C4-2B (cell line): Measurements from ENCODE around the gene INSIG1.

ENCODE experiments used
- CTCF ChIP-seq: fragments of 450-650 bp; conservative IDR thresholded peaks from 2 replicates; pipeline ENCODE4 v1.5.1; 2017; ENCODE audit warnings: mild to moderate bottlenecking
- ZFX ChIP-seq: fragments of 450-650 bp; IDR thresholded peaks from 2 replicates; pipeline ENCODE4 v1.6.1; 2017

DNA sequence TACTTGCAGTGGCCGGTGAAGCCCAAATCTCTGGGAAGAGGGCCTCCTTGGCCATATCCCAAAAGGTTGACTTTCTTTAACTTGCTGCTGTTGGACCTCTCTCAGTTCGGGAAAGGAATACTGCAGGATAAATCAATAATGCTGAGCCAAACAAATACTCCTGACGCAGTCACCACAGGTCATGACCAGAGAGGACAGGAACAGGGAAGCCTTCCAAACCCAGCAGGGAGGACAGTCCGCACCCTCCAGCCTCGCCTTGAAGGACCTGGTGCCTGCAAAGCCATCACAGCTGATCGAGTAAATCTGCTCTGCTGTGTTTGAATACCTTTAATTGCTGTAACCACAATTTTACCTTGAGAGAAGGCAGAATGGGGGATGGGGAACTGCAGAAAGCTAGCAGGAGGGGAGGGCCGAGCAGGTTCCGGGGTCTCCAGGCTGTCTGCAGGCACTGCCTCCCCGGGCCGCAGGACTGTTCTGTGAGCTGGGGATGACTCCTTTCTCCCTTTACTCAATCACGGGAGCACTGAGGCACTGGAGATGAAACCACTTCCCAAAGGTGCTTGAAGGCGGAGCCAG lies 20.8 kb upstream of the INSIG1 start:
- TF ChIP-seq CTCF (no peak), ZFX (no peak)
